NAMALWA (cell line): Measurements from ENCODE around the gene SMPD3.

ENCODE experiments used
- DNase-seq: peaks from one replicate; pipeline ENCODE4 v3.0.0-alpha.2; 2015; ENCODE audit warnings: low spot score

SMPD3 gene

DNA sequence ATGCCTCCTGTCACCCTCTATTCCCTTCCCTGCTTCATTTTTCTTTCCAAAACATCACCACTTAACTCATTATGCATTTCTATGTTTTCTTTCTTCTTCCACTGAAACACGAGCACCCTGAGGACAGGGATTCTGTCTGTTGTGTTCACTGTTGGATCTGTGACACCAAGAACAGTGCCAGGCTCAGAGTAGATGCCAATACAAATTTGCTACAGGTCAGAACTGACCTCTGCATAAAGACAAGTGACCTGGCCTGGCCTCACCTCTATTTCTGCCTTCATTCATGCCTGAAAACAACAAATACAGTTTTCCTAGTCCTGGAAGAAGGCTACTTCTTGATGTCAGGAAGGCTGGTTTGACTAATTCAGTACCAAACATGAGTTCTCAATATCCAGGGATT lies 45.1 kb downstream of the SMPD3 start:
- DNase-seq = no peak

GRCh38 chr16:68402748-68403040 lies 45.6 kb downstream of the SMPD3 start:
- DNase-seq = no peak

- no peak for DNase-seq
Measured at GRCh38 chr16:68401871-68402747, 46.2 kb downstream of the SMPD3 start.

GRCh38 chr16:68400924-68401460 lies 47.3 kb downstream of the SMPD3 start:
- DNase-seq = no peak

- DNase-seq = no peak
Measured at GRCh38 chr16:68400083-68400923, 48.0 kb downstream of the SMPD3 start.

GRCh38 chr16:68399456-68399855 lies 48.9 kb downstream of the SMPD3 start:
- DNase-seq = no peak

DNA sequence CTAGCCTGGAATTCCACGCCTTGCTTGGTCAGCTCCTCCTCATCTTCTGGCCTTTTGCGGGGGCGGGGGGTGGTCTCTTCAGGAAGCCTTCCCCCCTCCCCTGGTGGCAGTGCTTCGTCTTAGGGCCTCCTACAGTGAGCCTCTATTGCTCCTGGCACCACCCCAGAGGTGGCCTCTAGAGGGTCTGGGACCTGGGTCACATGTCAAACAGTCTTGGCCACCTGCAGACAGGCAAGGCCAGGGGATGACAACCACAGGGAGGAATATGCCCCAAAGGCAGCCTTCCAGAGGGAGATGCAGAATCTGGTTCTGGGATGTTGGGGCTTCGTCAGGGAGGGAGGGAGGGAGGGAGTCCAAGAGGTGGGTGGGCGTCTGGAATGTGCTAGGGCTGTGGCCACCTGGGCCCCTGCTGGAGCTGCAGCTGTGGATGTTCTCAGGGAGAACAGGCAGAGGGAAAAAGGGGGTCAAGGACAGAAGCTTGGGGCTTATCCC lies 50.6 kb downstream of the SMPD3 start:
- DNase-seq = no peak

GRCh38 chr16:68396481-68396880 lies 51.8 kb downstream of the SMPD3 start:
- DNase-seq = peak; percentile 63

GRCh38 chr16:68395815-68396214 lies 52.5 kb downstream of the SMPD3 start:
- no peak for DNase-seq

- no peak for DNase-seq
Measured at GRCh38 chr16:68395167-68395786, 53.0 kb downstream of the SMPD3 start.

- no peak for DNase-seq
Measured at GRCh38 chr16:68393333-68393732, 55.0 kb downstream of the SMPD3 start.

DNA sequence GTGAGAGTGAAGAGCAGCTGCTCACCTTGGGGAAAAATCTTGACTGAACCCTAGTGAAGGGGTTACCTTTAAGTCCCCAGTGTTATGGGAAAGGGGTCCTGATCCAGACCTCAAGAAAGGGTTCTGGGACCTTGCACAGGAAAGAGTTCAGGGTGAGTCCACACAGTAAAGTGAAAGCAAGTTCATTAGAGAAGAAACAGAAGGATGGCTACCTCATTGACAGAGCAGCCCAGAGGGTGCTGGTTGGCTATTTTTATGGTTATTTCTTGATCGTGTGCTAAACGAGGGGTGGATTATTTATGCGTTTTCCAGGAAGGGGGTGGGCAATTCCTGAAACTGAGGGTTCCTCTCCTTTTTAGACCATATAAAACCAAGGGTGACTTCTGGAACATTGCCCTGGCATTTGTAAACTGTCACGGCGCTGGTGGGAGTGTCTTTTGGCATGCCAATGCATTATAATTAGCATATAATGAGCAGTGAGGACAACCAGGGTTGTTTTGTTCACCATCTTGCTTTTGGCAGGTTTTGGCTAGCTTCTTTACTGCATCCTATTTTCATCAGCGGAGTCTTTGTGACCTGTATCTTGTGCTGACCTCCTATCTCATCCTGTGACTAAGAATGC lies 58.4 kb downstream of the SMPD3 start:
- no peak for DNase-seq

- no peak for DNase-seq
Measured at GRCh38 chr16:68389006-68389405, 59.3 kb downstream of the SMPD3 start.

DNA sequence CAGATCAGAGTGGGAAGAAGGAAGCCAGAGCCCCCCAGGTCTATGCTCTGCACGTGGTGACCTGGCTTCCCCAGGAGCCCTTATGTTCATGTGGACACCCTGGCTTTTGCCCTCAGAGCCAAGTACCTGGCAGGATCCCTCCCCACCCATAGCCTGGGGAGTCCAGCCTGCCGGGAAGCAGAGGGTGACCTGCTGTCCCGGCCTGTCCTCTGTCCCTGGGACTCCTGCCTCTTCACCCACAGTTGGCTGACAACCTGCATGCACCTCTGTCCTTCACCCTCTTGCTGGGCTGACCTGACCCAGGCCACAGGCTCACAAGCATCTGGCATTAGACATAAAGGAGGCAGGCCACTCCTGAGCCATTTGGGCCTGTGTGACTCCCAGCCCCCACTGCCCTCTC lies 60.2 kb downstream of the SMPD3 start:
- no peak for DNase-seq

- DNase-seq = no peak
Measured at GRCh38 chr16:68387301-68387700, 61.0 kb downstream of the SMPD3 start.

DNA sequence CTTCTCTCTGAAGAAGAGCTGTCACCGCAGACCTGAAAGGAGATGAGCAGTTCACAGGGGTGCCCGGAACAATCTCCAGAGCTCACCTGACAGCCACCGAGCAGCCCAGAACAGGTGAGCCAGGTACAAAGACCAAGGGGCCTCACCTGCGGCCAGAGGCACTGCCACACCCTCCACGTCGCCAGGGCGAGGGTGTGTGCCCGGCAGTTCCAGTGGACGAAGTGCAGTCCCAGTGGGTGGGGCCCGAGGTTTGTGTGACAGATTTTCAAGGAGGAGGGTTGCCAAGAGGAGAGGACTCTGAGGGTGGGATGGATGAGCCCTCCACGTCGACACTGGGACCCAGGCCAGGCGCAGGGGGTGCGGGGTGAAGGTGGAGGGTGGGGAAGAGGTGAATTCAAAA lies 61.7 kb downstream of the SMPD3 start:
- DNase-seq = no peak

DNA sequence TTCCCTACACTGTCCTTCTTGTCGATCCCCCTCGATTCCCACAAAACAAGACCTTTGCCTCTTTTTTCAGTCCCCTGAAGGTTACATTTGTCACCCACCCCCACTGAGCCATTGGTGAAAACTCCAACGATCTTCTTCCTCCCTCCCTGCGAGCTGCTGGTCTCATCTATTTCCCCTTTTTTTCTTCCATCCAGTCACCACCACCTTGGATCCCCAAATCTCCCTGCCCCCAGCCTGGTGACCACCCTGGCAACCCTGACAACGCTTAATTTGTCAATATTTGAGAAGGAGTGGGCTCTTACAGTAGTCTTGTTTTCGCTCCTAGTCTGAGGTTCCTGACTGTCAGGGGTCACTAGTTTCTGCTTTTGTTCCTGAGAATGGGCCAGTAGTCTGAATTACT lies 62.9 kb downstream of the SMPD3 start:
- no peak for DNase-seq

GRCh38 chr16:68384288-68385161 lies 63.8 kb downstream of the SMPD3 start:
- no peak for DNase-seq

DNA sequence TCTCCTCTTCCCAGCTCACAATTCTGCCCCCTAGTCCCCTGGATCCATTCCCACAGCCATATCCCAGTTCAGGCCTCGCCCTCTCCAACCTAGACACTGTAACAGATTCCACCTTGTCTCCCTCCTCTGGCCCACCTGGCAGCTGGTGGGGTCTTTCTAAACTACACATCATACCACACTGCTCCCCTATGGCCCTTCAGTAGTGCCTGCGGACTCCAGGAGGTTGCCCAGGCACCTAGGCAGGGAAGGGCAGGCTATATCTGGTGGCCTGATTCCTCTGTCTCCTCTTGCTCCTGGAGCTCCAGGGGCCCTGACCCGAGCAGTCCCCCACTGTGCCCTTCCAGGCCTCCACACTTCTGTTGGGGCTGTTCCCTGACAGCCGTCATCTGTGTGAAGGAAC lies 64.5 kb downstream of the SMPD3 start:
- DNase-seq = no peak

DNA sequence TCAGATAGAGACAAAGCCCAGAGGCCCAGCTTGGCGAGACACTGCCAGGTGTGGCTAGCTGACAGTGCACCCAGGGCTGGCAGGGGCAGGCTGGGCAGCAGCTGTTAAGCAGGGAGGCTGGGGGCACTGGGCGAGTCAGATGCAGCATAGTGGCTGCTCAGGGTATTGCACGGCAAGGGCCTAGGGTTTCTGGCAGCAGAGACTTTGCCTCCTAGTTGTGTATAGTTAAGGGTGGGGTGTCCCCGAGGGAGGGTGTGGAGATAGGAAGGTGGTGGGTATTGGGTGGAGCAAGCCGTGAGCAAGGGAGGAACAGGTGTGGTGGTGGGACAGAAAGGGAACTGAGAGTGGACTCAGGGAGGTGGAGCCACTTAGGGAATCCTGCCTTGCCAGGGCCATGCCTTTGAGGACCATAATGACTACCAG lies 66.0 kb downstream of the SMPD3 start:
- peak; percentile 57 for DNase-seq

- no peak for DNase-seq
Measured at GRCh38 chr16:68381363-68381724, 67.0 kb downstream of the SMPD3 start.
